Measurements from ENCODE around the gene RNF14. TPM values are rescaled to one million over a fixed set of nuclear protein-coding genes. Genes with fewer than 3 reads are reported as not detected.

The RNF14 gene
- total RNA-seq, 1 experiment from 2014 or later = 41.9 TPM

GRCh38 chr5:141941779-141942178 is 27.1 kb upstream of the RNF14 start:
- Histone ChIP-seq H4K20me1 (ENCODE audit: insufficient read depth, low read depth, low read length) (0 out of 2 replicates have a peak, but pooled peaks cover 4% of the 10 kb centered on the region), H3K4me1 (ENCODE audit: low read length) (no peaks in the 10 kb centered on the region)

GRCh38 chr5:141942185-141942857 is 26.6 kb upstream of the RNF14 start:
- H3K9me3 ChIP-seq (ENCODE audit: low read length) = no peaks in the 10 kb centered on the region
- H3K4me1 ChIP-seq (ENCODE audit: low read length) = no peaks in the 10 kb centered on the region
- no peak overlapping the region for H3K4me3 ChIP-seq (ENCODE audit: low read length)
- 0 out of 2 replicates have a peak, but pooled peaks cover 4% of the 10 kb centered on the region for H4K20me1 ChIP-seq (ENCODE audit: insufficient read depth, low read depth, low read length)
- no peak overlapping the region for H3K27ac ChIP-seq (ENCODE audit: low read length)
- H3K36me3 ChIP-seq (ENCODE audit: insufficient read depth, low read length) = no peaks in the 10 kb centered on the region; the same call in 1 of the 2 replicates
- no peak overlapping the region for H2AFZ ChIP-seq (ENCODE audit: low read length)
- no peak for DNase-seq
- H3K79me2 ChIP-seq (ENCODE audit: low read length) = no peaks in the 10 kb centered on the region
- H3K9ac ChIP-seq (ENCODE audit: low read length) = no peak overlapping the region
- no peak overlapping the region for H3K4me2 ChIP-seq (ENCODE audit: low read depth, low read length, poor library complexity, severe bottlenecking)
- H3K27me3 ChIP-seq (ENCODE audit: low read length) = no peaks in the 10 kb centered on the region
- no peaks in the 10 kb centered on the region for H3K9me2 ChIP-seq (replicated peaks; ENCODE audit: insufficient read depth, low read length)

More at GRCh38 chr5:141941779-141942178, 27.1 kb upstream of the RNF14 start:
- no peak overlapping the region for H3K27ac ChIP-seq (ENCODE audit: low read length)
- no peak overlapping the region for H3K4me3 ChIP-seq (ENCODE audit: low read length)
- no peaks in the 10 kb centered on the region for H3K79me2 ChIP-seq (ENCODE audit: low read length)
- no peaks in the 10 kb centered on the region for H3K9me3 ChIP-seq (ENCODE audit: low read length)
- H3K36me3 ChIP-seq (ENCODE audit: insufficient read depth, low read length) = peaks cover 3% of the 10 kb centered on the region
- no peak overlapping the region for H2AFZ ChIP-seq (ENCODE audit: low read length)
- H3K9me2 ChIP-seq (replicated peaks; ENCODE audit: insufficient read depth, low read length) = no peaks in the 10 kb centered on the region
- no peak for DNase-seq
- no peak overlapping the region for H3K4me2 ChIP-seq (ENCODE audit: low read depth, low read length, poor library complexity, severe bottlenecking)
- no peak overlapping the region for H3K9ac ChIP-seq (ENCODE audit: low read length)
- H3K27me3 ChIP-seq (ENCODE audit: low read length) = no peaks in the 10 kb centered on the region

GRCh38 chr5:141944076-141944475 is 24.8 kb upstream of the RNF14 start:
- no peaks in the 10 kb centered on the region for H3K9me2 ChIP-seq (replicated peaks; ENCODE audit: insufficient read depth, low read length)

GRCh38 chr5:141945511-141946051 is 23.3 kb upstream of the RNF14 start:
- Histone ChIP-seq H3K36me3 (ENCODE audit: insufficient read depth, low read length) (no peaks in the 10 kb centered on the region), H4K20me1 (ENCODE audit: insufficient read depth, low read depth, low read length) (0 out of 2 replicates have a peak, but pooled peaks cover 4% of the 10 kb centered on the region), H3K4me2 (ENCODE audit: low read depth, low read length, poor library complexity, severe bottlenecking) (no peak overlapping the region), H3K9me2 (replicated peaks; ENCODE audit: insufficient read depth, low read length) (no peaks in the 10 kb centered on the region), H2AFZ (ENCODE audit: low read length) (no peak overlapping the region), H3K79me2 (ENCODE audit: low read length) (no peaks in the 10 kb centered on the region), H3K4me3 (ENCODE audit: low read length) (no peak overlapping the region), H3K9ac (ENCODE audit: low read length) (no peak overlapping the region), H3K27me3 (ENCODE audit: low read length) (no peaks in the 10 kb centered on the region), H3K9me3 (ENCODE audit: low read length) (no peaks in the 10 kb centered on the region), H3K4me1 (ENCODE audit: low read length) (no peaks in the 10 kb centered on the region), H3K27ac (ENCODE audit: low read length) (no peak overlapping the region)
- DNase-seq = no peak

More at GRCh38 chr5:141944076-141944475, 24.8 kb upstream of the RNF14 start:
- no peaks in the 10 kb centered on the region for H3K9me3 ChIP-seq (ENCODE audit: low read length)
- 0 out of 2 replicates have a peak, but pooled peaks cover 4% of the 10 kb centered on the region for H4K20me1 ChIP-seq (ENCODE audit: insufficient read depth, low read depth, low read length)
- H3K4me2 ChIP-seq (ENCODE audit: low read depth, low read length, poor library complexity, severe bottlenecking) = no peak overlapping the region
- no peak overlapping the region for H3K9ac ChIP-seq (ENCODE audit: low read length)
- H2AFZ ChIP-seq (ENCODE audit: low read length) = no peak overlapping the region
- no peaks in the 10 kb centered on the region for H3K36me3 ChIP-seq (ENCODE audit: insufficient read depth, low read length)
- H3K4me1 ChIP-seq (ENCODE audit: low read length) = no peaks in the 10 kb centered on the region
- no peak overlapping the region for H3K27ac ChIP-seq (ENCODE audit: low read length)
- H3K27me3 ChIP-seq (ENCODE audit: low read length) = no peaks in the 10 kb centered on the region
- H3K4me3 ChIP-seq (ENCODE audit: low read length) = no peak overlapping the region
- DNase-seq = no peak
- H3K79me2 ChIP-seq (ENCODE audit: low read length) = no peaks in the 10 kb centered on the region

- H3K4me2 ChIP-seq (ENCODE audit: low read depth, low read length, poor library complexity, severe bottlenecking) = no peak overlapping the region
- H3K4me3 ChIP-seq (ENCODE audit: low read length) = no peak overlapping the region
- H3K9ac ChIP-seq (ENCODE audit: low read length) = no peak overlapping the region
- H3K9me2 ChIP-seq (replicated peaks; ENCODE audit: insufficient read depth, low read length) = no peaks in the 10 kb centered on the region
- H3K79me2 ChIP-seq (ENCODE audit: low read length) = no peaks in the 10 kb centered on the region
- H3K27me3 ChIP-seq (ENCODE audit: low read length) = no peaks in the 10 kb centered on the region
- no peak overlapping the region for H3K27ac ChIP-seq (ENCODE audit: low read length)
- DNase-seq = no peak
- no peaks in the 10 kb centered on the region for H3K9me3 ChIP-seq (ENCODE audit: low read length)
- H2AFZ ChIP-seq (ENCODE audit: low read length) = no peak overlapping the region
- H3K36me3 ChIP-seq (ENCODE audit: insufficient read depth, low read length) = no peaks in the 10 kb centered on the region
- no peaks in the 10 kb centered on the region for H3K4me1 ChIP-seq (ENCODE audit: low read length)
- H4K20me1 ChIP-seq (ENCODE audit: insufficient read depth, low read depth, low read length) = 0 out of 2 replicates have a peak, but pooled peaks cover 4% of the 10 kb centered on the region
Measured at GRCh38 chr5:141947316-141947715, 21.6 kb upstream of the RNF14 start.

- Histone ChIP-seq H3K4me3 (ENCODE audit: low read length) (no peak overlapping the region), H3K27me3 (ENCODE audit: low read length) (no peaks in the 10 kb centered on the region), H3K9me3 (ENCODE audit: low read length) (no peaks in the 10 kb centered on the region), H3K9ac (ENCODE audit: low read length) (no peak overlapping the region), H3K79me2 (ENCODE audit: low read length) (no peaks in the 10 kb centered on the region), H3K27ac (ENCODE audit: low read length) (no peak overlapping the region), H2AFZ (ENCODE audit: low read length) (no peak overlapping the region), H3K9me2 (replicated peaks; ENCODE audit: insufficient read depth, low read length) (no peaks in the 10 kb centered on the region), H3K4me2 (ENCODE audit: low read depth, low read length, poor library complexity, severe bottlenecking) (no peak overlapping the region), H3K36me3 (ENCODE audit: insufficient read depth, low read length) (no peaks in the 10 kb centered on the region), H4K20me1 (ENCODE audit: insufficient read depth, low read depth, low read length) (no peaks in the 10 kb centered on the region), H3K4me1 (ENCODE audit: low read length) (peaks cover under 1% of the 10 kb centered on the region; the same call in 1 of the 2 replicates)
- no peak for DNase-seq
Measured at GRCh38 chr5:141948812-141949211, 20.1 kb upstream of the RNF14 start.

- Histone ChIP-seq H3K36me3 (ENCODE audit: insufficient read depth, low read length) (no peaks in the 10 kb centered on the region), H2AFZ (ENCODE audit: low read length) (no peak overlapping the region), H3K9ac (ENCODE audit: low read length) (no peak overlapping the region), H3K27me3 (ENCODE audit: low read length) (no peaks in the 10 kb centered on the region), H4K20me1 (ENCODE audit: insufficient read depth, low read depth, low read length) (no peaks in the 10 kb centered on the region), H3K9me2 (replicated peaks; ENCODE audit: insufficient read depth, low read length) (no peaks in the 10 kb centered on the region), H3K4me3 (ENCODE audit: low read length) (no peak overlapping the region), H3K27ac (ENCODE audit: low read length) (no peak overlapping the region), H3K4me2 (ENCODE audit: low read depth, low read length, poor library complexity, severe bottlenecking) (no peak overlapping the region), H3K4me1 (ENCODE audit: low read length) (peaks cover 7% of the 10 kb centered on the region), H3K79me2 (ENCODE audit: low read length) (no peaks in the 10 kb centered on the region), H3K9me3 (ENCODE audit: low read length) (no peaks in the 10 kb centered on the region)
- no peak for DNase-seq
Measured at GRCh38 chr5:141949511-141949910, 19.4 kb upstream of the RNF14 start.

GRCh38 chr5:141950207-141951005 is 18.5 kb upstream of the RNF14 start:
- Histone ChIP-seq H3K27me3 (ENCODE audit: low read length) (no peaks in the 10 kb centered on the region), H3K9me3 (ENCODE audit: low read length) (no peaks in the 10 kb centered on the region), H2AFZ (ENCODE audit: low read length) (no peak overlapping the region), H3K79me2 (ENCODE audit: low read length) (no peaks in the 10 kb centered on the region), H3K9me2 (replicated peaks; ENCODE audit: insufficient read depth, low read length) (no peaks in the 10 kb centered on the region), H3K4me2 (ENCODE audit: low read depth, low read length, poor library complexity, severe bottlenecking) (no peak overlapping the region), H3K4me3 (ENCODE audit: low read length) (no peak overlapping the region), H3K36me3 (ENCODE audit: insufficient read depth, low read length) (no peaks in the 10 kb centered on the region), H3K27ac (ENCODE audit: low read length) (no peak overlapping the region), H4K20me1 (ENCODE audit: insufficient read depth, low read depth, low read length) (no peaks in the 10 kb centered on the region), H3K4me1 (ENCODE audit: low read length) (peaks cover 8% of the 10 kb centered on the region), H3K9ac (ENCODE audit: low read length) (no peak overlapping the region)
- no peak for DNase-seq
